ENCODE results near the gene THSD4.

THSD4 gene

GRCh38 chr15:71413419-71413818 lies 298.1 kb downstream of the THSD4 start:
- Histone ChIP-seq H3K27ac (ENCODE audit: low read depth, low read length) (no peak overlapping the region), H3K9ac (ENCODE audit: low read depth in 1 of 2, low read length in 2 of 2) (no peak overlapping the region)

GRCh38 chr15:71414853-71415252 lies 299.6 kb downstream of the THSD4 start:
- Histone ChIP-seq H3K9ac (ENCODE audit: low read depth in 1 of 2, low read length in 2 of 2) (no peak overlapping the region), H3K4me3 (ENCODE audit: low read depth in 1 of 2, low read length in 2 of 2) (no peak overlapping the region), H3K9me3 (ENCODE audit: control insufficient read depth in 1 of 2, low read length in 2 of 2) (no peaks in the 10 kb centered on the region), H3K27me3 (ENCODE audit: control insufficient read depth in 1 of 2, insufficient read depth in 2 of 2, low read length in 2 of 2) (no peaks in the 10 kb centered on the region), H3K36me3 (ENCODE audit: control insufficient read depth in 1 of 2, insufficient read depth in 2 of 2, low read length in 2 of 2) (no peaks in the 10 kb centered on the region), H3K4me1 (ENCODE audit: control insufficient read depth in 1 of 2, insufficient read depth in 2 of 2, low read length in 2 of 2) (peaks cover 26 to 34% of the 10 kb centered on the region in 2 donors), H3K27ac (ENCODE audit: low read depth, low read length) (no peak overlapping the region)

More at GRCh38 chr15:71413419-71413818, 298.1 kb downstream of the THSD4 start:
- H3K27me3 ChIP-seq (ENCODE audit: control insufficient read depth in 1 of 2, insufficient read depth in 2 of 2, low read length in 2 of 2), result no peaks in the 10 kb centered on the region
- peaks cover 26 to 41% of the 10 kb centered on the region in 2 donors for H3K4me1 ChIP-seq (ENCODE audit: control insufficient read depth in 1 of 2, insufficient read depth in 2 of 2, low read length in 2 of 2)
- no peaks in the 10 kb centered on the region for H3K36me3 ChIP-seq (ENCODE audit: control insufficient read depth in 1 of 2, insufficient read depth in 2 of 2, low read length in 2 of 2)
- no peak overlapping the region for H3K4me3 ChIP-seq (ENCODE audit: low read depth in 1 of 2, low read length in 2 of 2)
- no peaks in the 10 kb centered on the region for H3K9me3 ChIP-seq (ENCODE audit: control insufficient read depth in 1 of 2, low read length in 2 of 2)

GRCh38 chr15:71422530-71423259 lies 307.4 kb downstream of the THSD4 start:
- H3K27ac ChIP-seq (ENCODE audit: low read depth, low read length), result no peak overlapping the region
- H3K4me3 ChIP-seq (ENCODE audit: low read depth in 1 of 2, low read length in 2 of 2), result no peak overlapping the region
- H3K4me1 ChIP-seq (ENCODE audit: control insufficient read depth in 1 of 2, insufficient read depth in 2 of 2, low read length in 2 of 2), result no peaks in the 10 kb centered on the region
- no peak overlapping the region for H3K9ac ChIP-seq (ENCODE audit: low read depth in 1 of 2, low read length in 2 of 2)
- no peaks in the 10 kb centered on the region for H3K27me3 ChIP-seq (ENCODE audit: control insufficient read depth in 1 of 2, insufficient read depth in 2 of 2, low read length in 2 of 2)
- no peaks in the 10 kb centered on the region for H3K36me3 ChIP-seq (ENCODE audit: control insufficient read depth in 1 of 2, insufficient read depth in 2 of 2, low read length in 2 of 2)
- no peaks in the 10 kb centered on the region for H3K9me3 ChIP-seq (ENCODE audit: control insufficient read depth in 1 of 2, low read length in 2 of 2)

GRCh38 chr15:71424765-71425164 lies 309.5 kb downstream of the THSD4 start:
- Histone ChIP-seq H3K9ac (ENCODE audit: low read depth in 1 of 2, low read length in 2 of 2) (no peak overlapping the region), H3K27me3 (ENCODE audit: control insufficient read depth in 1 of 2, insufficient read depth in 2 of 2, low read length in 2 of 2) (no peaks in the 10 kb centered on the region), H3K9me3 (ENCODE audit: control insufficient read depth in 1 of 2, low read length in 2 of 2) (no peaks in the 10 kb centered on the region), H3K4me3 (ENCODE audit: low read depth in 1 of 2, low read length in 2 of 2) (no peak overlapping the region), H3K4me1 (ENCODE audit: control insufficient read depth in 1 of 2, insufficient read depth in 2 of 2, low read length in 2 of 2) (no peaks in the 10 kb centered on the region), H3K27ac (ENCODE audit: low read depth, low read length) (no peak overlapping the region), H3K36me3 (ENCODE audit: control insufficient read depth in 1 of 2, insufficient read depth in 2 of 2, low read length in 2 of 2) (no peaks in the 10 kb centered on the region)

GRCh38 chr15:71425388-71425787 lies 310.1 kb downstream of the THSD4 start:
- no peaks in the 10 kb centered on the region for H3K36me3 ChIP-seq (ENCODE audit: control insufficient read depth in 1 of 2, insufficient read depth in 2 of 2, low read length in 2 of 2)
- no peak overlapping the region for H3K9ac ChIP-seq (ENCODE audit: low read depth in 1 of 2, low read length in 2 of 2)
- H3K27ac ChIP-seq (ENCODE audit: low read depth, low read length), result no peak overlapping the region
- no peaks in the 10 kb centered on the region for H3K9me3 ChIP-seq (ENCODE audit: control insufficient read depth in 1 of 2, low read length in 2 of 2)
- H3K4me3 ChIP-seq (ENCODE audit: low read depth in 1 of 2, low read length in 2 of 2), result no peak overlapping the region
- H3K27me3 ChIP-seq (ENCODE audit: control insufficient read depth in 1 of 2, insufficient read depth in 2 of 2, low read length in 2 of 2), result no peaks in the 10 kb centered on the region
- H3K4me1 ChIP-seq (ENCODE audit: control insufficient read depth in 1 of 2, insufficient read depth in 2 of 2, low read length in 2 of 2), result no peaks in the 10 kb centered on the region

- H3K9me3 ChIP-seq (ENCODE audit: control insufficient read depth in 1 of 2, low read length in 2 of 2), result no peaks in the 10 kb centered on the region
- no peak overlapping the region for H3K27ac ChIP-seq (ENCODE audit: low read depth, low read length)
- H3K4me3 ChIP-seq (ENCODE audit: low read depth in 1 of 2, low read length in 2 of 2), result no peak overlapping the region
- H3K36me3 ChIP-seq (ENCODE audit: control insufficient read depth in 1 of 2, insufficient read depth in 2 of 2, low read length in 2 of 2), result no peaks in the 10 kb centered on the region
- no peaks in the 10 kb centered on the region for H3K27me3 ChIP-seq (ENCODE audit: control insufficient read depth in 1 of 2, insufficient read depth in 2 of 2, low read length in 2 of 2)
- H3K9ac ChIP-seq (ENCODE audit: low read depth in 1 of 2, low read length in 2 of 2), result no peak overlapping the region
- H3K4me1 ChIP-seq (ENCODE audit: control insufficient read depth in 1 of 2, insufficient read depth in 2 of 2, low read length in 2 of 2), result no peaks in the 10 kb centered on the region
Measured at GRCh38 chr15:71426792-71427191, 311.5 kb downstream of the THSD4 start.

GRCh38 chr15:71430782-71431181 lies 315.5 kb downstream of the THSD4 start:
- Histone ChIP-seq H3K27ac (ENCODE audit: low read depth, low read length) (no peak overlapping the region), H3K4me3 (ENCODE audit: low read depth in 1 of 2, low read length in 2 of 2) (no peak overlapping the region), H3K27me3 (ENCODE audit: control insufficient read depth in 1 of 2, insufficient read depth in 2 of 2, low read length in 2 of 2) (no peaks in the 10 kb centered on the region), H3K4me1 (ENCODE audit: control insufficient read depth in 1 of 2, insufficient read depth in 2 of 2, low read length in 2 of 2) (no peaks in the 10 kb centered on the region), H3K9me3 (ENCODE audit: control insufficient read depth in 1 of 2, low read length in 2 of 2) (no peaks in the 10 kb centered on the region), H3K36me3 (ENCODE audit: control insufficient read depth in 1 of 2, insufficient read depth in 2 of 2, low read length in 2 of 2) (no peaks in the 10 kb centered on the region), H3K9ac (ENCODE audit: low read depth in 1 of 2, low read length in 2 of 2) (no peak overlapping the region)

- no peaks in the 10 kb centered on the region for H3K27me3 ChIP-seq (ENCODE audit: control insufficient read depth in 1 of 2, insufficient read depth in 2 of 2, low read length in 2 of 2)
- no peak overlapping the region for H3K9ac ChIP-seq (ENCODE audit: low read depth in 1 of 2, low read length in 2 of 2)
- H3K9me3 ChIP-seq (ENCODE audit: control insufficient read depth in 1 of 2, low read length in 2 of 2), result no peaks in the 10 kb centered on the region
- no peak overlapping the region for H3K27ac ChIP-seq (ENCODE audit: low read depth, low read length)
- no peaks in the 10 kb centered on the region for H3K36me3 ChIP-seq (ENCODE audit: control insufficient read depth in 1 of 2, insufficient read depth in 2 of 2, low read length in 2 of 2)
- H3K4me3 ChIP-seq (ENCODE audit: low read depth in 1 of 2, low read length in 2 of 2), result no peak overlapping the region
- H3K4me1 ChIP-seq (ENCODE audit: control insufficient read depth in 1 of 2, insufficient read depth in 2 of 2, low read length in 2 of 2), result no peaks in the 10 kb centered on the region
Measured at GRCh38 chr15:71431343-71432336, 316.4 kb downstream of the THSD4 start.

GRCh38 chr15:71433402-71433801 lies 318.1 kb downstream of the THSD4 start:
- no peaks in the 10 kb centered on the region for H3K27me3 ChIP-seq (ENCODE audit: control insufficient read depth in 1 of 2, insufficient read depth in 2 of 2, low read length in 2 of 2)
- no peak overlapping the region for H3K9ac ChIP-seq (ENCODE audit: low read depth in 1 of 2, low read length in 2 of 2)
- H3K27ac ChIP-seq (ENCODE audit: low read depth, low read length), result no peak overlapping the region
- H3K4me3 ChIP-seq (ENCODE audit: low read depth in 1 of 2, low read length in 2 of 2), result no peak overlapping the region
- no peaks in the 10 kb centered on the region for H3K36me3 ChIP-seq (ENCODE audit: control insufficient read depth in 1 of 2, insufficient read depth in 2 of 2, low read length in 2 of 2)
- no peaks in the 10 kb centered on the region for H3K4me1 ChIP-seq (ENCODE audit: control insufficient read depth in 1 of 2, insufficient read depth in 2 of 2, low read length in 2 of 2)
- H3K9me3 ChIP-seq (ENCODE audit: control insufficient read depth in 1 of 2, low read length in 2 of 2), result no peaks in the 10 kb centered on the region

GRCh38 chr15:71434774-71435173 lies 319.5 kb downstream of the THSD4 start:
- no peaks in the 10 kb centered on the region for H3K36me3 ChIP-seq (ENCODE audit: control insufficient read depth in 1 of 2, insufficient read depth in 2 of 2, low read length in 2 of 2)
- H3K9me3 ChIP-seq (ENCODE audit: control insufficient read depth in 1 of 2, low read length in 2 of 2), result no peaks in the 10 kb centered on the region
- H3K4me1 ChIP-seq (ENCODE audit: control insufficient read depth in 1 of 2, insufficient read depth in 2 of 2, low read length in 2 of 2), result no peaks in the 10 kb centered on the region
- no peak overlapping the region for H3K27ac ChIP-seq (ENCODE audit: low read depth, low read length)
- no peak overlapping the region for H3K4me3 ChIP-seq (ENCODE audit: low read depth in 1 of 2, low read length in 2 of 2)
- H3K27me3 ChIP-seq (ENCODE audit: control insufficient read depth in 1 of 2, insufficient read depth in 2 of 2, low read length in 2 of 2), result no peaks in the 10 kb centered on the region
- H3K9ac ChIP-seq (ENCODE audit: low read depth in 1 of 2, low read length in 2 of 2), result no peak overlapping the region

Data from duodenal mucosa (tissue), 2 donors.